Activated CD8-positive, alpha-beta memory T cell treated with anti-CD3 and anti-CD28 coated beads, Interleukin-2, amount 50 U/mL, for 4 hours (primary cell): Measurements from ENCODE around the gene PLA1A.

Experiments
- DNase-seq: peaks from one replicate; pipeline ENCODE4 v3.0.0-alpha.2; 2020

Gene PLA1A

GRCh38 chr3:119639494-119640350 lies 42.0 kb downstream of the PLA1A start:
- no peak for DNase-seq

- no peak for DNase-seq
These were observed 43.7 kb downstream of the PLA1A start for GRCh38 chr3:119641416-119641815.

- DNase-seq: no peak
These were observed 45.2 kb downstream of the PLA1A start for GRCh38 chr3:119642746-119643473.

- no peak for DNase-seq
These were observed 45.8 kb downstream of the PLA1A start for GRCh38 chr3:119643528-119643927.

GRCh38 chr3:119644481-119644880 lies 46.8 kb downstream of the PLA1A start:
- no peak for DNase-seq

GRCh38 chr3:119645813-119646212 lies 48.1 kb downstream of the PLA1A start:
- DNase-seq: no peak

- no peak for DNase-seq
These were observed 49.5 kb downstream of the PLA1A start for GRCh38 chr3:119647171-119647570.

GRCh38 chr3:119647843-119648575 lies 50.3 kb downstream of the PLA1A start:
- DNase-seq: no peak

GRCh38 chr3:119649761-119650160 lies 52.1 kb downstream of the PLA1A start:
- DNase-seq: no peak

- DNase-seq: no peak
These were observed 54.8 kb downstream of the PLA1A start for GRCh38 chr3:119652306-119653033.

GRCh38 chr3:119653876-119654275 lies 56.2 kb downstream of the PLA1A start:
- no peak for DNase-seq

- DNase-seq: no peak
These were observed 60.4 kb downstream of the PLA1A start for GRCh38 chr3:119657887-119658702.

GRCh38 chr3:119658994-119659393 lies 61.3 kb downstream of the PLA1A start:
- no peak for DNase-seq

- no peak for DNase-seq
These were observed 62.1 kb downstream of the PLA1A start for GRCh38 chr3:119659606-119660291.

GRCh38 chr3:119660474-119661440 lies 63.1 kb downstream of the PLA1A start, which contains the start of gene POPDC2:
TSS of gene POPDC2 (minus strand) at chr3:119660589. CDS start at chr3:119660423, 166 bp downstream.
- DNase-seq: no peak

GRCh38 chr3:119662604-119663373 lies 65.1 kb downstream of the PLA1A start:
- no peak for DNase-seq

- DNase-seq: no peak
These were observed 66.2 kb downstream of the PLA1A start for GRCh38 chr3:119663885-119664284.

- DNase-seq: no peak
These were observed 66.7 kb downstream of the PLA1A start for GRCh38 chr3:119664370-119664769.

- DNase-seq: no peak
These were observed 67.2 kb downstream of the PLA1A start for GRCh38 chr3:119664850-119665379.
